ENCODE data around the gene ZRSR2.
A peak's percentile ranks its signal among the peaks of the same experiment; 100 is the strongest.
"Not testable (repeated sequence)": the region's sequence is repeated elsewhere in the genome, so short reads cannot be mapped to it uniquely, and the experiment has no call there.

The ZRSR2 gene

GRCh38 chrX:15797707-15798106 is 7.4 kb downstream of the ZRSR2 start:
- no peak for DNase-seq

- DNase-seq, result no peak
Measured at GRCh38 chrX:15804563-15804962, 14.3 kb downstream of the ZRSR2 start.

- DNase-seq, result no peak
Measured at GRCh38 chrX:15808254-15808653, 18.0 kb downstream of the ZRSR2 start.

GRCh38 chrX:15812192-15812938 is 22.1 kb downstream of the ZRSR2 start:
- DNase-seq, result no peak

DNA sequence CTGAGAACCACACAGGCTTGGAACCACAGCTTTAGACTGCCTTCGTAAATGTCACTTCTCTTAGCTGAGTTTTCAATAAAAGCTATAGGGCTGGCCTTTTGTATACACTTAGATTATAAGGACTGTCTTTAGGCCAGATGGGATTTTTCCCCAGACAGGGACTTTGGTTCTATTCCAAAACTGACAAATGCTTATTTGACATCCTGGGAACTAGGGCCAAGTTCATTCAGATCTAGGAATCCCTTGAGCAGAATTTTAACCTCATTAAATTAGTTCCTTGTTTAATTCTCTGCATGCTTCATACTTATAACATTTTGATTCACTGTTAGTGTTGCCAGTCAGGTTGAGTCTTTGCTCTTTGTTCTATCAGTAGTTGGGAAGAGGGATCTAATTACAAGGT is 23.1 kb downstream of the ZRSR2 start:
- DNase-seq, result no peak

- DNase-seq, result no peak
Measured at GRCh38 chrX:15814771-15815365, 24.6 kb downstream of the ZRSR2 start.

- DNase-seq, result no peak
Measured at GRCh38 chrX:15815779-15816437, 25.6 kb downstream of the ZRSR2 start.

DNA sequence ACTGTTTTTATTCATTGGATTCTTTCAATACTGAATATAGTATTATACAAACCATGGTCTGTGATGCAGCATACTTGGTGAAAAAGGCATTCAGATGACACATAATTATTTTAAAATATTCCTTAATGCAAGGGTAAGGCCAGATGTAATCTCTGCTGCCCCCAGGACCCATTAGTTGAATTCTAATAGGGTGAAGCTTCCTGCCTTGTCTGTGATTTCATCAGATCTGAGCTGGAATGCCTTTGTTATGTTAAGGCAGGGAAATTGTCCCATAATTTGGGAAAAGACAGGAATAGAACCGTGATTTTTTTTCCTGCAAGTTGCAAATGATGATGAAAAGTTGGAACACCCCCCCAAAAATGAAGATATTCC is 26.1 kb downstream of the ZRSR2 start:
- DNase-seq, result no peak

- DNase-seq, result no peak
Measured at GRCh38 chrX:15816886-15817285, 26.6 kb downstream of the ZRSR2 start.

GRCh38 chrX:15820106-15821073 is 30.1 kb downstream of the ZRSR2 start:
- no peak for DNase-seq

GRCh38 chrX:15822922-15823321 is 32.6 kb downstream of the ZRSR2 start:
- DNase-seq, result no peak

DNA sequence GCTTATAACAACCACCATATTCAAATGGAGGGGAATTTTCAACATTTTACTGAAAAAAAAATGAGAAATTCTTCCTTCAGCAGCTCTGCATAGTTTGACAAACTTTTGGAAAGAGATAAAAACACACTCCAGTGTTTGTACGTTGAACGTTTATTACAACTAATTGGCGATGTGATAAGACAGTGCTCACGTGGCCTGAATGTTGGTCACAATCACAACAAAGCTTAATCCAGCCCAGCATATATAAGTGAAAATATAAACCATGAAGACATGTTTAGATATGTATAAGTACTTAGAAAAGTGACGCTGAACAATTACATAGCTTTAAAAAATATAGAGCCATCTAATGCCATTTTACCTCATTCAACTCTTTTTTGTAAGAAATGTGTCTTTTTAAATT is 35.7 kb downstream of the ZRSR2 start:
- DNase-seq, result no peak

DNA sequence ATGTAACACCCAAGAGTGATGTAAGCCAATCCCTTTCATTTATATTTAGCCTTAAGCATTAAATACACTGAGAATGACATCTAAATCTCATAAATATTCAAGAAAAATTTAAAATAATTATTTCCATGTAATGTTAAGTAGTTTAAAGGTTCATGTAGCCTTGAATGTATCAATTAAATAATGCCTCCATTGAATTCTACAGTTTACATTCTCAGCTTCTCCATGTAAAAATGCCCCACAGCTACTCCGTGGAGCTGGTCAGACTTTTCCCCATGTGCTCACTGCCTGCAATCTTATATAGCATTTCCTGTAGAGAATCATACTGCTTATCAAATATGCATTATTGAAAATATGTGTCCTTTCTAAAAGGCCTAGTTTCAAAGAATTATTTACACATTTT is 38.9 kb downstream of the ZRSR2 start:
- DNase-seq, result no peak

- DNase-seq, result not testable (repeated sequence)
Measured at GRCh38 chrX:15831347-15831746, 41.1 kb downstream of the ZRSR2 start.

- DNase-seq, result no peak
Measured at GRCh38 chrX:15834053-15834452, 43.8 kb downstream of the ZRSR2 start.

GRCh38 chrX:15834827-15835595 is 44.7 kb downstream of the ZRSR2 start:
- no peak for DNase-seq

GRCh38 chrX:15838017-15838416 is 47.7 kb downstream of the ZRSR2 start:
- DNase-seq, result no peak

DNA sequence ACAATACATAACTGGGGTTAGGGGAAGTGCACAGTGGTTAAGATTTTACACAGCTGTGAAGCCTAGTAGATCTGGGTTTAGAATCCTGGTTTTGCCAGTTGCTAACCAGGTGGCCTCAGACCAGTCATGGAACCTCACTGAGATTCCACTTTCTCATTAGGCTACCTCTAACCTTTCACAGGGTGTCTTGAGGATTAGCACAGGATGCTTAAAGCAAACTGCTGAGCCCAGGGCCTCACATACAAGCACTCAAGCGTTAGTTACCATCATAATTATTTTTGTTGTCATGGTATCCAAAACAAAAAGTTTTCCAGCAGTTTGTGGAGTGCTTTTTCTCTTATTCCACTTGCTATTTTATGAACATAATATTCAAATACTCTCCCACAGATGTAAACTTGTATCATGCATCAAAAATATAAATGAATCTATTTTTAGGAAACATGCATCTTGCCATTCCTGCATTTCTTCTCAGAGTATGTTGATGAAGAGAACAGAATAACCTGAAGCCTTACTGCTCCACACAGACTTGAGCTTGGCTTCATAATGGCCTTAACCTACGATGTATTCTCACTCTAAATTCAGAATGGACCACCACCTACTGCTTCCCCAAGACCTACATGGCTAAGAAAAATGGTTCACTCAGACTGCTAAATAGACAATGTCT is 51.7 kb downstream of the ZRSR2 start:
- DNase-seq, result no peak

DNA sequence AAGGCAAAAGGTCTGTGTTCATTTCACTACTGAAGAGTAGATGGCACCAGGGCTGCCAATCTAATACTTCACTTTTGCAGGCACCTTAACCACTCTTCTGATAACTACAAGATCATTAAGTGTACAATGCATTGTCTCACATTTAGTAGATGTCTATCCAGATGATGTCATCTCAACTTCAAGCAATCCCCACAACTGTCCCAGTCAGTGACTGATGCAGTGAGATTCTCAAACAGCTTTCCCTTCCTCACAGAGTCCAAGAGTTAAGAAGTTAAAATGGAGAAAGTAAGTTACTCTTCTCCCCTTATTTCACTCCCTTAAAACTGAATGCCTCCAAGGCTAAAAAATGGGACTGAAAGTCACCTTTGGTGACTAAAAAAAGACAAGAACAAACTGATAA is 53.7 kb downstream of the ZRSR2 start:
- DNase-seq, result no peak

GRCh38 chrX:15848576-15848975 is 58.3 kb downstream of the ZRSR2 start:
- DNase-seq, result no peak

GRCh38 chrX:15849555-15849954 is 59.3 kb downstream of the ZRSR2 start:
- peak in 1 of 14 donors; percentile 8 for DNase-seq
